ENCODE data around the gene ERICH2. TPM values are rescaled to one million over a fixed set of nuclear protein-coding genes. Genes with fewer than 3 reads are reported as not detected.
A peak's percentile ranks its signal among the peaks of the same experiment; 100 is the strongest.

Gene ERICH2
- total RNA-seq, 2 experiments from 2014 or later, result not detected

- intact Hi-C loops (cut with micrococcal nuclease), result no loop called here
- Mint-ChIP-seq H3K9me3 (no peaks in the 10 kb centered on the region), H3K27ac (no peak overlapping the region), H3K27me3 (ENCODE audit: low read depth) (peaks cover 47% of the 10 kb centered on the region), H3K36me3 (ENCODE audit: low read depth) (no peaks in the 10 kb centered on the region), H3K4me1 (ENCODE audit: low read depth) (peaks cover 2% of the 10 kb centered on the region), H3K4me3 (no peak overlapping the region)
- DNase-seq, result no peak
- CTCF ChIA-PET, result no interaction called here
Measured at GRCh38 chr2:170829036-170829435, 58.9 kb downstream of the ERICH2 start.

GRCh38 chr2:170830166-170830565, 60.0 kb downstream of the ERICH2 start:
- H3K27me3 Mint-ChIP-seq (ENCODE audit: low read depth), result peaks cover 36% of the 10 kb centered on the region
- CTCF ChIA-PET, result no interaction called here

GRCh38 chr2:170831115-170831514, 60.9 kb downstream of the ERICH2 start:
- CTCF ChIA-PET, result interaction anchor here (0.9 to 1.0 kb wide), 2 partner anchors 9 to 16 kb away, joined by 3 read pairs; no protein-coding TSS in a partner anchor
- no peaks in the 10 kb centered on the region for H3K9me3 Mint-ChIP-seq
- intact Hi-C loops (cut with micrococcal nuclease), result no loop called here

More at GRCh38 chr2:170830166-170830565, 60.0 kb downstream of the ERICH2 start:
- no peak for DNase-seq
- Mint-ChIP-seq H3K4me1 (ENCODE audit: low read depth) (no peaks in the 10 kb centered on the region), H3K27ac (no peak overlapping the region), H3K9me3 (no peaks in the 10 kb centered on the region), H3K4me3 (no peak overlapping the region), H3K36me3 (ENCODE audit: low read depth) (no peaks in the 10 kb centered on the region)
- intact Hi-C loops (cut with micrococcal nuclease), result no loop called here

GRCh38 chr2:170836027-170836426, 65.8 kb downstream of the ERICH2 start:
- H3K27me3 Mint-ChIP-seq (ENCODE audit: low read depth), result peaks cover 8% of the 10 kb centered on the region
- H3K4me1 Mint-ChIP-seq (ENCODE audit: low read depth), result no peaks in the 10 kb centered on the region
- DNase-seq, result no peak
- H3K9me3 Mint-ChIP-seq, result no peaks in the 10 kb centered on the region
- CTCF ChIA-PET, result interaction anchor here (0.6 to 0.7 kb wide), 3 partner anchors 137 to 467 kb away, joined by 3 to 4 read pairs (median 3); no protein-coding TSS in a partner anchor
- no peak overlapping the region for H3K27ac Mint-ChIP-seq
- H3K4me3 Mint-ChIP-seq, result no peak overlapping the region
- no peaks in the 10 kb centered on the region for H3K36me3 Mint-ChIP-seq (ENCODE audit: low read depth)
- intact Hi-C loops (cut with micrococcal nuclease), result no loop called here

More at GRCh38 chr2:170831115-170831514, 60.9 kb downstream of the ERICH2 start:
- Mint-ChIP-seq H3K27ac (no peak overlapping the region), H3K27me3 (ENCODE audit: low read depth) (peaks cover 33% of the 10 kb centered on the region), H3K4me1 (ENCODE audit: low read depth) (no peaks in the 10 kb centered on the region), H3K4me3 (no peak overlapping the region), H3K36me3 (ENCODE audit: low read depth) (no peaks in the 10 kb centered on the region)
- DNase-seq, result no peak

- Mint-ChIP-seq H3K36me3 (ENCODE audit: low read depth) (no peaks in the 10 kb centered on the region), H3K27ac (no peak overlapping the region), H3K4me1 (ENCODE audit: low read depth) (peaks cover 12% of the 10 kb centered on the region), H3K27me3 (ENCODE audit: low read depth) (peaks cover 10% of the 10 kb centered on the region), H3K4me3 (no peak overlapping the region), H3K9me3 (no peaks in the 10 kb centered on the region)
- intact Hi-C loops (cut with micrococcal nuclease), result no loop called here
- DNase-seq, result no peak
- CTCF ChIA-PET, result interaction anchor here (5.5 kb wide), 1 partner anchor 33 kb away, joined by 24 read pairs; no protein-coding TSS in a partner anchor
Measured at GRCh38 chr2:170840717-170841210, 70.6 kb downstream of the ERICH2 start.

- Mint-ChIP-seq H3K9me3 (no peaks in the 10 kb centered on the region), H3K36me3 (ENCODE audit: low read depth) (no peaks in the 10 kb centered on the region), H3K4me3 (no peak overlapping the region), H3K4me1 (ENCODE audit: low read depth) (peaks cover 12% of the 10 kb centered on the region), H3K27ac (no peak overlapping the region), H3K27me3 (ENCODE audit: low read depth) (peaks cover 5% of the 10 kb centered on the region)
- DNase-seq, result no peak
- CTCF ChIA-PET, result interaction anchor here (0.6 to 5.5 kb wide), 4 partner anchors 30 to 775 kb away, joined by 3 to 24 read pairs (median 4); no protein-coding TSS in a partner anchor
- intact Hi-C loops (cut with micrococcal nuclease), result loop anchor here (2.0 kb wide), 1 partner anchor 22 kb away; no protein-coding TSS in a partner anchor
Measured at GRCh38 chr2:170842785-170843184, 72.6 kb downstream of the ERICH2 start.

GRCh38 chr2:170843656-170844055, 73.5 kb downstream of the ERICH2 start:
- Mint-ChIP-seq H3K4me3 (no peak overlapping the region), H3K9me3 (no peaks in the 10 kb centered on the region), H3K4me1 (ENCODE audit: low read depth) (peaks cover 12% of the 10 kb centered on the region), H3K27me3 (ENCODE audit: low read depth) (peaks cover 3% of the 10 kb centered on the region), H3K27ac (no peak overlapping the region), H3K36me3 (ENCODE audit: low read depth) (no peaks in the 10 kb centered on the region)
- peak; percentile 44 for DNase-seq
- CTCF ChIA-PET, result interaction anchor here (1.4 to 5.5 kb wide), 2 partner anchors 30 kb away, joined by 4 to 24 read pairs; no protein-coding TSS in a partner anchor
- intact Hi-C loops (cut with micrococcal nuclease), result loop anchor here (2.0 kb wide), 2 partner anchors 23 to 29 kb away; no protein-coding TSS in a partner anchor

GRCh38 chr2:170845343-170845742, 75.2 kb downstream of the ERICH2 start:
- Mint-ChIP-seq H3K4me3 (no peak overlapping the region), H3K27me3 (ENCODE audit: low read depth) (peaks cover 2% of the 10 kb centered on the region), H3K36me3 (ENCODE audit: low read depth) (no peaks in the 10 kb centered on the region), H3K4me1 (ENCODE audit: low read depth) (peaks cover 12% of the 10 kb centered on the region), H3K27ac (no peak overlapping the region), H3K9me3 (no peaks in the 10 kb centered on the region)
- CTCF ChIA-PET, result interaction anchor here (0.8 to 5.5 kb wide), 6 partner anchors 12 to 39 kb away, joined by 3 to 24 read pairs (median 3); no protein-coding TSS in a partner anchor
- DNase-seq, result peak; percentile 41
- intact Hi-C loops (cut with micrococcal nuclease), result loop anchor here (2.0 kb wide), 1 partner anchor 27 kb away; no protein-coding TSS in a partner anchor

GRCh38 chr2:170846314-170846713, 76.1 kb downstream of the ERICH2 start:
- peaks cover 12% of the 10 kb centered on the region for H3K4me1 Mint-ChIP-seq (ENCODE audit: low read depth)
- intact Hi-C loops (cut with micrococcal nuclease), result no loop called here
- H3K36me3 Mint-ChIP-seq (ENCODE audit: low read depth), result no peaks in the 10 kb centered on the region
- no peak overlapping the region for H3K4me3 Mint-ChIP-seq
- CTCF ChIA-PET, result interaction anchor here (1.2 to 1.7 kb wide), 2 partner anchors 21 to 27 kb away, joined by 3 to 6 read pairs; no protein-coding TSS in a partner anchor
- H3K9me3 Mint-ChIP-seq, result no peaks in the 10 kb centered on the region
- no peak for DNase-seq
- H3K27me3 Mint-ChIP-seq (ENCODE audit: low read depth), result peaks cover 2% of the 10 kb centered on the region
- H3K27ac Mint-ChIP-seq, result no peak overlapping the region

- peaks cover 12% of the 10 kb centered on the region for H3K4me1 Mint-ChIP-seq (ENCODE audit: low read depth)
- H3K36me3 Mint-ChIP-seq (ENCODE audit: low read depth), result no peaks in the 10 kb centered on the region
- peaks cover 2% of the 10 kb centered on the region for H3K27me3 Mint-ChIP-seq (ENCODE audit: low read depth)
- H3K9me3 Mint-ChIP-seq, result no peaks in the 10 kb centered on the region
- CTCF ChIA-PET, result interaction anchor here (1.8 kb wide), 1 partner anchor 26 kb away, joined by 8 read pairs; no protein-coding TSS in a partner anchor
- intact Hi-C loops (cut with micrococcal nuclease), result no loop called here
- H3K27ac Mint-ChIP-seq, result no peak overlapping the region
- no peak for DNase-seq
- H3K4me3 Mint-ChIP-seq, result no peak overlapping the region
Measured at GRCh38 chr2:170847716-170848115, 77.5 kb downstream of the ERICH2 start.

Other genes starting within 250 kb of the ERICH2 start
- not detected for gene SP5, start 55.0 kb upstream of the ERICH2 start, total RNA-seq
- gene GAD1, start 46.5 kb downstream of the ERICH2 start, total RNA-seq, result under 1 TPM; 0.86 TPM
- 10 to 100 TPM; 57.1 to 60.2 TPM for gene GORASP2, start 158.9 kb downstream of the ERICH2 start, total RNA-seq

Measured in activated naive CD4-positive, alpha-beta T cell treated with anti-CD3 and anti-CD28 coated beads for 36 hours (primary cell).